ENCODE measurements around the gene ARL4A.
"Not testable (repeated sequence)": the region's sequence is repeated elsewhere in the genome, so short reads cannot be mapped to it uniquely, and the experiment has no call there.

Gene ARL4A

GRCh38 chr7:12686891-12687717 is at the start of gene ARL4A:
Gene ARL4A, plus strand, starts transcription at chr7:12687633. Its CDS starts 622 bp downstream, at chr7:12688255.
- DNase-seq, result peak; percentile 97 to 100 (median 99)
- intact Hi-C loops (cut with DNase I), result loop anchor here (5.0 to 10.0 kb wide), 2 partner anchors 428 to 495 kb away; no protein-coding TSS in a partner anchor

- DNase-seq, result peak in 1 of 10 donors; percentile 55
- intact Hi-C loops (cut with DNase I), result loop anchor here (2.0 kb wide), 1 partner anchor 625 kb away; no protein-coding TSS in a partner anchor
Measured at GRCh38 chr7:12637819-12638592, 49.4 kb upstream of the ARL4A start.

- no peak for DNase-seq
- intact Hi-C loops (cut with DNase I), result loop anchor here (2.0 kb wide), 1 partner anchor 624 kb away; no protein-coding TSS in a partner anchor
Measured at GRCh38 chr7:12638851-12639456, 48.5 kb upstream of the ARL4A start.

- no peak for DNase-seq
- intact Hi-C loops (cut with DNase I), result no loop called here
Measured at GRCh38 chr7:12640299-12641096, 46.9 kb upstream of the ARL4A start.

- no peak for DNase-seq
- intact Hi-C loops (cut with DNase I), result no loop called here
Measured at GRCh38 chr7:12641196-12641595, 46.2 kb upstream of the ARL4A start.

GRCh38 chr7:12642508-12642907 is 44.9 kb upstream of the ARL4A start:
- no peak for DNase-seq
- intact Hi-C loops (cut with DNase I), result no loop called here

- intact Hi-C loops (cut with DNase I), result no loop called here
- DNase-seq, result no peak
Measured at GRCh38 chr7:12643001-12643643, 44.3 kb upstream of the ARL4A start.

GRCh38 chr7:12643644-12644043 is 43.8 kb upstream of the ARL4A start:
- intact Hi-C loops (cut with DNase I), result no loop called here
- DNase-seq, result no peak

- intact Hi-C loops (cut with DNase I); DNase-seq: not testable (repeated sequence)
Measured at GRCh38 chr7:12645212-12645611, 42.2 kb upstream of the ARL4A start.

- DNase-seq, result no peak
- intact Hi-C loops (cut with DNase I), result no loop called here
Measured at GRCh38 chr7:12646139-12646538, 41.3 kb upstream of the ARL4A start.

- intact Hi-C loops (cut with DNase I), result no loop called here
- DNase-seq, result no peak
Measured at GRCh38 chr7:12647364-12648219, 39.8 kb upstream of the ARL4A start.

GRCh38 chr7:12648704-12649261 is 38.6 kb upstream of the ARL4A start:
- no peak for DNase-seq
- intact Hi-C loops (cut with DNase I), result no loop called here

GRCh38 chr7:12649348-12649747 is 38.1 kb upstream of the ARL4A start:
- DNase-seq, result no peak
- intact Hi-C loops (cut with DNase I), result no loop called here

GRCh38 chr7:12650080-12650479 is 37.4 kb upstream of the ARL4A start:
- intact Hi-C loops (cut with DNase I), result no loop called here
- DNase-seq, result no peak

- no peak for DNase-seq
- intact Hi-C loops (cut with DNase I), result no loop called here
Measured at GRCh38 chr7:12653110-12653509, 34.3 kb upstream of the ARL4A start.

GRCh38 chr7:12653518-12653917 is 33.9 kb upstream of the ARL4A start:
- DNase-seq, result no peak
- intact Hi-C loops (cut with DNase I), result no loop called here

- intact Hi-C loops (cut with DNase I), result no loop called here
- DNase-seq, result no peak
Measured at GRCh38 chr7:12655161-12655560, 32.3 kb upstream of the ARL4A start.

- intact Hi-C loops (cut with DNase I); DNase-seq: not testable (repeated sequence)
Measured at GRCh38 chr7:12660423-12660822, 27.0 kb upstream of the ARL4A start.

All from posterior cingulate gyrus (tissue), 11 donors.